GM21786 (cell line): Measurements from ENCODE around the gene SHROOM3.
"Not testable (repeated sequence)": the region's sequence is repeated elsewhere in the genome, so short reads cannot be mapped to it uniquely, and the experiment has no call there.

Experiments used
- ATAC-seq: cut with Tn5 transposase; IDR thresholded peaks from one replicate; pipeline ENCODE4 v1.9.1; 2021; ENCODE audit not compliant: unreplicated experiment

SHROOM3 gene

GRCh38 chr4:76589402-76589801 is 154.4 kb downstream of the SHROOM3 start:
- ATAC-seq = no peak

DNA sequence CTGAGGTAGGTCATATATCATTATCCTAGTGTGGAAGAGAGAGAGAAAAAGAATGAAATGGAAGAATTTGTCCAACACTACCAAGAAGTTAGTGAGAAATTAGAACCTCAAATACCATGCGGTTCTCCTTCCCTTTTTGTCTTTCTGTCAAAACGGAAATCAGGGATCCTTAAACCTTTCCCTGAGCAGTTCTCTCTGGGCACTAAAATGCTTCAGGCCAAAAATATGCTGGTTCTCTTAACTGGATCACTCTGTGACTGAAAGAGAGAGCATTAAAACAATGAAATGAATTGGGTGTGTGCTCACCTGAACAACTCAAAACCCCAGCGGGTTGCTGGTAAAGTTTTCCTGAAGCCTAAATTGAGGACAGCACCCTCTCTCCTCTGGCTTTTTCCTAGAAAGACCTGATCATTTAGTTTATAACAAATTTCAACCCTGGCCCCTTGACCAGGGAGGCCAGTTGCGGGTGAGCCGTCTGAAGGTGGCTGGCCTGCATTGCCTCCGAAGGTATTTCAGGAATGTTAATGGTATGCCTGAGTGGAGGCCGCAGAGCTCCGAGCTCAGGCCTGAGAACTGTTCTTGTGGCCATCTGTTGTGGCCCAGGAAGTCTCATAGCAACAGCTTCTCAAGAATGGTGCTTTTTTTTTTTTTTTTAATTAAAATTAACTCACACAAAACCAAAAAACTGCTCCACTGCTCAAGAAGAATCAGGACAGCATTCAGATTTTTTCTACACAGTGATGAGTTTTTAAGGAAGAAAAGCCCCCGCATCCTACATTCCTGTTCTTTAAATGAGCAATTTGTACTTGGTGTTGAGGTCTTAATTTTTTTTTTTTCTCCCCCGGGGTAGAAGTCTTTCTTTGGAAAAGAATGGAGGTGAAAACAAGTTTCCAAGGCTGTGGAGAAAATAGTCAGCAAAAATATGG is 155.1 kb downstream of the SHROOM3 start:
- ATAC-seq = no peak

- no peak for ATAC-seq
Observed at GRCh38 chr4:76590798-76591281, 155.8 kb downstream of the SHROOM3 start.

GRCh38 chr4:76591992-76592391 is 157.0 kb downstream of the SHROOM3 start:
- ATAC-seq = no peak

DNA sequence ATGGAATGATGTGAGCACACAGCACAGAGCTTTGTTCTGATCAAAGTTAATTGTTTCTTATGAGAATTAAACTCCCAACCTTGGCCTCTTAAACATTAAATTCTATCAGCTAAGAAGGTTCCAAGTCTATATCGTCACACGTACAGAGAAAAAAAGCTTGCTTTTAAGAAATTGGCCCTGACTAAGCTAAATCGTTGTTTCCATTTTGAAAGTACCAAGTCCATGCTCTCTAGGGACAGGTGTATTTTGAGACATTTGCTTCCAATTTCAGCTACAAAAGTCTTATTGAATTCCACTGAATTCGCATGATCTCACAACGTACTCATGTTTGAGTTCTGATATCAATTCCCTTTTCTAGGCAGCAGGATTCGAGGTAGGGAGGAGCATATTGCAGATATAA is 157.4 kb downstream of the SHROOM3 start:
- ATAC-seq = no peak

DNA sequence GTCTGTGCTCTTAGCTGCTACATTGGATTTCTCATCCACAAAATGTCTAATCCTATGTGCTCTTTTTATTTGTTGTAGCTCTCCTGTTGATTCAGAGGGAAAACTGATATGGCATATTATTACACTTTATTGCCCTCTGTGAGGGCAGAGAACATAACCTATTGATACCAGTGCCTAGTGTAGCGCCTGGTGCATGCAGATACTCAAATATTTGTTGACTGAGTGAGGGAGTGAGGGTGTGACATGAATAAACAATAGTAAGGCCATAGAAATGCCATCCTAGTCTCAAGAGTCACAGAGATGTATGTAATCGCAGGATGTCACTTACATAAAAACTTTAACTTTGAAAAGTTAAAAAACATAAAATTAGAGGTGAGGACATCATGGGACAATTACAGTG is 159.1 kb downstream of the SHROOM3 start:
- ATAC-seq = no peak

DNA sequence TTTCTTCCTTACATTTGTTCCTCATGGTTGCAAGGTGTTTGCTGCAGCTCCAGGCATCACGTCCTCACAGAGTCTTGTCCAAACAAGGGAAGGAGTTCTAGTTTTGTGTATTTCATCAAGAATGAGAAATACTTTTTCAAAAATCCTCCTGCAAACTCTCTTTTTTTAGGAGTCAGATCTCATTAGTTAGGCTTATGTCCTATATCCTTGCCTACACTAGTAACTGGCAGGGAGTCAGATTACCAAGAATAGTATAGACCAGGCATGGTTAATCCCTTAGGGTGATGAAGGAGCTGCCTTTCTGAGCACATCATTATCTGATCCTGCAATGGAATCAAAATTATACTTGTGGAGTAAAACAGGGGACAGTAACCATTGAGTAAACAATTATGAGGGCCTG is 160.4 kb downstream of the SHROOM3 start:
- no peak for ATAC-seq

DNA sequence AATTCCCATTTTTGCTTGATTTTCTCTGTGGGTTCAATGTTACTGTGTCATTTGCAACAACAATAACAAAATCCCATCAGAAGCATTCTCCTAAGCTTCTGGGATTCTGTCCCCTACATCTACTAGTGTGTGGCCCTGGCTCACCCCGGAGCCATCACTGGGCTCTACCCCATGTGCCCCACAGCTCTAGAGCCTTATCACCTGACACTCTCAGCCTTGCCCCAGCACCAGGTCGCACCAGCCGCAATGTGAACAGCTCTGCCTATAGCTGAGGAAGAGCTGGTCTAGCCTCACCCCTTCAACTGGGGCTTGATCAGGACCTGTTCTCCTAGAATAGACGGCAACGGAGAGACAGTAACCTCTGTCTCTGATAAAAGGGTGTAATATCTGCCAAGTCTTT is 161.7 kb downstream of the SHROOM3 start:
- ATAC-seq = no peak

DNA sequence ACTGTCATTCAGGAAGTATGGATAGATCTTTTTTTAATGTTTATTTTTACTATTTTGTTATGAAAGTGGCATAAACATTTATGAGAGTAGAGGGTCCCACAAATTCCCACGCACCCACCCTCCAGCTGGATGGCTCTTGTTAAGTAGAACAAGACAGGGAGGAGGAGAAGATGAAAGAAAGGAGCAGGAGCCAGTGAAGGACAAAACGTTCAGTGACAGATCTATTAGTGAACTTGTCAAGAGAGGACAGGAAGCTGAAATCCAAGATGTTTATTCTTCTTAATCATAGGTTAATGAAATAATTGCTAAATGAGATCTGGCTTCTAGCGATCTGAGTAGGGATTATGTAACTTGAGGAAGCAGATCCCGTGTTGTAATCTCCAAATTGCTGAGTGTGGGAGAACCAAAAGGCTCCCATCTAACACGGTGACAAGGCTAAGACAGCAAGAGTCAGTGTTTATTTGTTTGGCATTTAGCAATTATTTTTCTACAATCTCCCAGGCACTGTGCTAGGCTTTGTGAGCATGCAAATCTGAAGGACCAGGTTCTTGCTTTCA is 162.5 kb downstream of the SHROOM3 start:
- ATAC-seq = no peak

DNA sequence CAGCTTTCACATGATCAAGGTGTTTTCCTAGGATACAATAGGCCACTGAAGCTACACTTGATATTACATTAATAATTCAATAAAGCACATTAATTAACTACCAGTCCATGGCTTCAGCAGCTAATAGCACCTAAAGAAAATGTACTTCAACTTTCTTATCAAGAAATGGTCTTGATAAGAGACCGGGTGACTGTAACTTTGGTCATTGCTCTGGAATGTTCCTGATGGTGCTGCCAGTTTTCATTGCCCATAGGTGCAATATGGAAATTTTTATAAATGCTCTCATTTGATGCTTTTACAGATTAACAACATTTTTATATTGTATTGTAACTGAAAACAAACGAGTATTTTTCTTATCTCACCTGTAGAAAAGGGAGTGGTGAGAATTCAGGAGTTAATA is 165.4 kb downstream of the SHROOM3 start:
- ATAC-seq = no peak

DNA sequence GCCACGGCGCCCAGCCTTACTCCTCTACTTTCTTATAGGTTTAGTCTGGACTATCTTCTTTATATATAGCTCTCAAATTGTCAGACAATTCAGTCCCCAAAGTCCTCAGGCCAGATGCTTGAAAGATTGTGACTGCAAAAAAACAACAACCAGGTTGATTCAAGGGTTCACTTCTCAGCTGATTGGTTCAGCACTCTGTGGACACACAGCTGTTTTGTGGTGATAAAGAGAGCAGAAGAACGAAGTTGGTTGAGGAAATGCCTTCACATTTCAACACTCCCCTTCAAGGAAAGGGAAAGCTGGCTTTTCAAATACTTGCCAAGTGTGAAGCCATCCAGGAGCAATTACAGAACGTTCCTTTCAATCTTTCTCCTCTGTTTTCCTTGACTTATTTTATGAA is 166.8 kb downstream of the SHROOM3 start:
- ATAC-seq = no peak

- ATAC-seq = no peak
Observed at GRCh38 chr4:76605099-76605563, 170.1 kb downstream of the SHROOM3 start.

GRCh38 chr4:76606645-76607265 is 171.7 kb downstream of the SHROOM3 start:
- no peak for ATAC-seq

- peak; percentile 96 for ATAC-seq
Observed at GRCh38 chr4:76607266-76607799, 172.3 kb downstream of the SHROOM3 start.

DNA sequence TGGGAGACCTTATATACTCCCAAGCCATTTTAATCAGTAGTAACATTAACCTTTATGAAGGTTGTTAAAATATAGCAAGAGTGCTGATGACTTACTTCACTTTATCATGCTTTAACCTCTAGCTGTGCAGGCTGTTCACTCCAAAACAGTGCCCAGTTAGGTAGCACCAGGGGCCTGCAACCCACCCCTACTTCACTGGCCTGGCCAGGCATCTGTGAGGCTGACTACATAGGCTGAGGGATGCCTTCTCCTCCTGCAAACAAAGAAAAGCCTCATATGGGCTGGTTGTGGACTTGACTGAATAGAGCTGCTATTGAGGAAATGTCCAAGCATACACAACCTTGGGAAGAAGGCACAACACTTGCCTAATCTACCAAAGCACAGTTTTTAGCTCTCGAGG is 172.8 kb downstream of the SHROOM3 start:
- no peak for ATAC-seq

GRCh38 chr4:76608549-76608948 is 173.5 kb downstream of the SHROOM3 start:
- not testable (repeated sequence) for ATAC-seq

DNA sequence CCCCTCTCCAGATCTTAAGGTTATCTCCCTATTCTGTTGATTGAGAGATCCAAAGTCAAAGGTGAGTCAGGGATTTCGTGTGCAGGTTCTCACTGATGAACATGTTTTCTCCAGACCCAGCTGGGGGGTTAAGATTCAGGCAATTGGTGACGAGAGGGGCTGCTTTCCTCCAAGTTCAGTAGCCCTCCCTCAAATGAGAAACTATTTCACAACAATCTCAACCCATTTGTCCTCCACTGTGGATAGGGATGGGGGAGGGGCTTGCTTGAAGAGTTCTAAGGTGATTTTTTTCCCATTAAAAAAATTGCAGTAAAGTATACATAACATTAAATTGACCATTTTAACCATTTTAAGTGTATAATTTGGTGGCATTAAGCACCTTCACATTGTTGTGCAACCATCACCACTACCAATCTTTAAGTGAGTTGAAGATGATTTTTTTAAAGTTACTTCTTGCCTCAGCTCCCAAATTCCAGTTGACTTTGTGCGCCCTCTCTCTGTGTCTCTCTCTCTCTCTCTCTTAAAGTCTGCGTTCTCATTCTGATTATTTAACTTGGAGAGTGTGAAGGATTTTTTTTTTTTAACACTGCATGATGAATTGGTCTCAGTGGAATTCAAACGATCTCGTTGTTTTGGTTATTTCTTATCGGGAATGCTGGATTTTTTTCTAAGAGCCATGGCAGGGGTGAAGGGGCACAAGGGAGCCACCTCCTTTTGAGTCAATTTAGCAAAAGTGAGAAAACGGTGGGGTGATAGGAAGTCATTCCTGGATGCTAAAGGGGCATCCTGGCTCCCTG is 175.9 kb downstream of the SHROOM3 start:
- ATAC-seq = no peak

- ATAC-seq = no peak
Observed at GRCh38 chr4:76611616-76612207, 176.7 kb downstream of the SHROOM3 start.

DNA sequence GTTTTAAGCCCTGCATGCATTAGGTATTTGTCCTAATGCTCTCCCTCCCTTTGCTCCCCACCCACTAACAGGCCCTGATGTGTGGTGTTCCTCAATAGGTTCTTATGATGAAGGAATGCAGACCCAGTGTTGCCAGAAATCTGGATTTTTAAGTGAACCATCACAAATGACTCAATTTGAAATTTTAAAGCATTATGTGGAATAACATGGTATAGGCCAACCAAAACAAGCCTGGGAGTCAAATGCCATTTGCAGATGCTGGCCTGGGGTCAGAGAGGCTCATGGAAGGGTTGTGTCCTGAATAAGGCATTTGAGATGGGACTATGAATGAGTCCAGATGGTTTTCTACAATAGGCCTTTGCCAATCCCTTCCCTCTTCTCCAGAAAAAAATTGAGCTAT is 179.6 kb downstream of the SHROOM3 start:
- ATAC-seq = no peak

- no peak for ATAC-seq
Observed at GRCh38 chr4:76615999-76616398, 181.0 kb downstream of the SHROOM3 start.
